Chondrocyte (in vitro differentiated cells): ENCODE data around the gene TMEM138. TPM values are rescaled to one million over a fixed set of nuclear protein-coding genes. Genes with fewer than 3 reads are reported as not detected.

ENCODE experiments used
- DNase-seq: peaks from one replicate; pipeline ENCODE4 v3.0.0; 2021; ENCODE audit warnings: mixed read lengths, low spot score
- H3K27ac Mint-ChIP-seq: one replicate; pipeline ENCODE4 v1.8.0; 2021; ENCODE audit warnings: mild to moderate bottlenecking, moderate library complexity, mixed read lengths; ENCODE audit not compliant: unreplicated experiment
- H3K27me3 Mint-ChIP-seq: 2 replicates; pipeline ENCODE4 v1.8.0; 2021; ENCODE audit warnings: low read depth, mixed read lengths
- H3K36me3 Mint-ChIP-seq: 2 replicates; pipeline ENCODE4 v1.8.0; 2021; ENCODE audit warnings: low read depth, mixed read lengths
- H3K4me1 Mint-ChIP-seq: 2 replicates; pipeline ENCODE4 v1.8.0; 2021; ENCODE audit warnings: low read depth, mild to moderate bottlenecking, mixed read lengths
- H3K4me3 Mint-ChIP-seq: one replicate; pipeline ENCODE4 v1.8.0; 2021; ENCODE audit warnings: mild to moderate bottlenecking, moderate library complexity, mixed read lengths; ENCODE audit not compliant: unreplicated experiment
- H3K9me3 Mint-ChIP-seq: 2 replicates; pipeline ENCODE4 v1.8.0; 2021; ENCODE audit warnings: low read depth, mixed read lengths
- total RNA-seq: library from RNA; stranded (reverse); gene quantifications from 3 replicates; pipeline ENCODE4 v1.2.1, GENCODE V29; 2021
- TF ChIP-seq, protein P1 (sequence below): fragments of 200-600 bp; sonication (generic); IDR thresholded peaks from 2 replicates; pipeline ENCODE4 v1.5.0; 2021; ENCODE audit warnings: antibody characterized with exemption, mild to moderate bottlenecking, moderate library complexity

The TMEM138 gene
- total RNA-seq, 1 donor from 2014 or later: 46.7 TPM

DNA sequence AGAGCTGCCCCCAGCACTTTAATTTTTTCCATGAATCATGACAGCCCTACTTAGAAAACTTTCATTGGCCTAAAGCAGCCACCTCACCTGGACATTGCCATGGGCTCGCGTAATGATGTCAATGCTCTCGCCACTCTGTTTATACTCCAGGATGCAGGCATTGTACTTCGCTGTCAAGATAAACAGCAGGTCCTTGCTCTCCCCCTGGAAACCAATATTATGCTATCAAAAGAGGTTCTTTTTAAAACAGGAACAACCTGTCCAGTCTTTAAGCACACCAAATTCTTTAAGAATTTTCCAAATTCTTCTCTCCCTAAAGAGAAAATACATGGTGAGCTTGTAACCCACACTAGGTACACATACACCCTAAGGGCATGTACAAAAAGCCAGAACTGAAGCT lies 32.3 kb upstream of the TMEM138 start:
- H3K27ac Mint-ChIP-seq: peak overlapping the region; percentile 90
- no peak for DNase-seq
- H3K36me3 Mint-ChIP-seq: peaks cover 26% of the 10 kb centered on the region
- no peaks in the 10 kb centered on the region for H3K9me3 Mint-ChIP-seq
- no peaks in the 10 kb centered on the region for H3K27me3 Mint-ChIP-seq
- H3K4me3 Mint-ChIP-seq: no peak overlapping the region
- TF ChIP-seq, protein P1, sequence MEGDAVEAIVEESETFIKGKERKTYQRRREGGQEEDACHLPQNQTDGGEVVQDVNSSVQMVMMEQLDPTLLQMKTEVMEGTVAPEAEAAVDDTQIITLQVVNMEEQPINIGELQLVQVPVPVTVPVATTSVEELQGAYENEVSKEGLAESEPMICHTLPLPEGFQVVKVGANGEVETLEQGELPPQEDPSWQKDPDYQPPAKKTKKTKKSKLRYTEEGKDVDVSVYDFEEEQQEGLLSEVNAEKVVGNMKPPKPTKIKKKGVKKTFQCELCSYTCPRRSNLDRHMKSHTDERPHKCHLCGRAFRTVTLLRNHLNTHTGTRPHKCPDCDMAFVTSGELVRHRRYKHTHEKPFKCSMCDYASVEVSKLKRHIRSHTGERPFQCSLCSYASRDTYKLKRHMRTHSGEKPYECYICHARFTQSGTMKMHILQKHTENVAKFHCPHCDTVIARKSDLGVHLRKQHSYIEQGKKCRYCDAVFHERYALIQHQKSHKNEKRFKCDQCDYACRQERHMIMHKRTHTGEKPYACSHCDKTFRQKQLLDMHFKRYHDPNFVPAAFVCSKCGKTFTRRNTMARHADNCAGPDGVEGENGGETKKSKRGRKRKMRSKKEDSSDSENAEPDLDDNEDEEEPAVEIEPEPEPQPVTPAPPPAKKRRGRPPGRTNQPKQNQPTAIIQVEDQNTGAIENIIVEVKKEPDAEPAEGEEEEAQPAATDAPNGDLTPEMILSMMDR: no peak
- peaks cover 68% of the 10 kb centered on the region for H3K4me1 Mint-ChIP-seq

GRCh38 chr11:61331651-61332050 lies 30.5 kb upstream of the TMEM138 start:
- no peak for DNase-seq
- peak overlapping the region; percentile 95 for H3K4me3 Mint-ChIP-seq
- H3K4me1 Mint-ChIP-seq: peaks cover 58% of the 10 kb centered on the region
- peaks cover 15% of the 10 kb centered on the region for H3K36me3 Mint-ChIP-seq
- peak overlapping the region; percentile 90 for H3K27ac Mint-ChIP-seq
- TF ChIP-seq, protein P1: no peak
- no peaks in the 10 kb centered on the region for H3K9me3 Mint-ChIP-seq
- H3K27me3 Mint-ChIP-seq: no peaks in the 10 kb centered on the region

DNA sequence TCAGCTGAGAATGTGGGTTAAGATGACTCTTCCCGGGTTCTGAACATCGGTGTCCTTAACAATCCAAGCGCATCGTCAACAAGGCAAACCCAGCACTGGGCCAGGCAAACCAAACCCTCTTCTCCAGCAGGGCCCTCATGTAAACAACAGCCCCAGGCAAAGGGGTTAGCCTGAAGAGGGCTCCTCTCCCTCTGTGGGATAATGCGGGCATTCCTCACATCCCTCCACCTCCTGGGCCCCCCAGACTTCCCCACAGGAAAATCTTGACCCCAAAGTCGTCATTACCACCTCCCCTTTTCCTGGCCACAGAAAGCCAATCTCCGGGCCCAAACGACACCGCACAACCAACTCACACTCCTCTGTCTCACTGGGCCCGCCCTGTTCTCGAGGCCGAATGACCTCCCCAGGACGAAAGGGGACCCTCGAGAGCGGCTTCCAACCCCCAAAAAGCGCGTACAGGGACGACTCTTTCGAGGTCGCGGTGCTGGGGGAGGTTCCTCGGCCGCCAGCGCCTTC lies 29.8 kb upstream of the TMEM138 start:
- DNase-seq: no peak

DNA sequence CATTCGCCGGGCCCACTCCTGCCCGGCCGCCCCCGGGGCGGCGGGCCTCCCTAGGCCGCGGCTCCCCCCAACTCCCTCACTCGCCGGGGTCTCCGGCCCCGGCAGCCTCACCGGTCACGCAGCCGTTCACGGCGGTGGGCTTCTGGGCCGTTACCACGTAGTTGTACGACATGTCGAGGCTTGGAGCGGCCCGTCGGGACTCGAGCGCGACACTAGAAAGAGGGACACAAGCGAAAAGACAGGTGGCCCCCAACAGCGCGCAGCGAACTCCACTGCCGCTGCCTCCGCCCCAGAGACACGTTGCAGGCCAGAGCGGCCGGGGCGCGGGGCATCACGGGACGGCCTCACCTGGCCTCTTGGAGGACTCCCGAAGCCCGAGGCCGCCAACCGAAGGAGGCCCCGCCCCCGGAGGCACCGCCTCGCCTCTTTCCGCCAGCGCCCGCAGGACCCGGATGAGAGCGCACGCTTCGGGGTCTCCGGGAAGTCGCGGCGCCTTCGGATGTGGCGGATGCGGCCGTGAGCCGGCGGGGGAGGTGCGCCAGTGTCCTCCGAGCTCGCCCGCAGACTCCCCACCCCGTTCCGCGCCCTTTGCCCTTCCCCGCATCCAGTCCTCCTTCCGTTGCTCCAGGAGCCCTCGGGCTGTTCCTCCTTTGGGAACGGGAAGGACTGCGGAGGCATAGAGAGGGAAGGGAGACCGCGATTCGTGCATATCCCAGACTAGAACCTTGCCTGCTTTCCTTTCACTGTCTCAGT lies 29.2 kb upstream of the TMEM138 start, which contains the start of the genes DDB1 and TKFC:
Gene DDB1 (minus strand): TSS at position 309 of the 753 bp plus-strand sequence. CDS start 137 bp downstream, at position 172.
Gene TKFC (plus strand): TSS at position 432 of the 753 bp plus-strand sequence. CDS start 1,501 bp downstream, outside the sequence.
- H3K27me3 Mint-ChIP-seq: no peaks in the 10 kb centered on the region
- H3K36me3 Mint-ChIP-seq: peaks cover 15% of the 10 kb centered on the region
- peak; percentile 98 for DNase-seq
- peaks cover 52% of the 10 kb centered on the region for H3K4me1 Mint-ChIP-seq
- TF ChIP-seq, protein P1: no peak
- H3K9me3 Mint-ChIP-seq: no peaks in the 10 kb centered on the region
- peak within 1 kb of the TSS; percentile 90 for H3K27ac Mint-ChIP-seq
- peak within 1 kb of the TSS; percentile 95 for H3K4me3 Mint-ChIP-seq

More for the DNA sequence above, 29.8 kb upstream of the TMEM138 start:
- H3K4me3 Mint-ChIP-seq: peak overlapping the region; percentile 95
- no peaks in the 10 kb centered on the region for H3K27me3 Mint-ChIP-seq
- TF ChIP-seq, protein P1: no peak
- no peaks in the 10 kb centered on the region for H3K9me3 Mint-ChIP-seq
- peak overlapping the region; percentile 90 for H3K27ac Mint-ChIP-seq
- peaks cover 15% of the 10 kb centered on the region for H3K36me3 Mint-ChIP-seq
- H3K4me1 Mint-ChIP-seq: peaks cover 58% of the 10 kb centered on the region

DNA sequence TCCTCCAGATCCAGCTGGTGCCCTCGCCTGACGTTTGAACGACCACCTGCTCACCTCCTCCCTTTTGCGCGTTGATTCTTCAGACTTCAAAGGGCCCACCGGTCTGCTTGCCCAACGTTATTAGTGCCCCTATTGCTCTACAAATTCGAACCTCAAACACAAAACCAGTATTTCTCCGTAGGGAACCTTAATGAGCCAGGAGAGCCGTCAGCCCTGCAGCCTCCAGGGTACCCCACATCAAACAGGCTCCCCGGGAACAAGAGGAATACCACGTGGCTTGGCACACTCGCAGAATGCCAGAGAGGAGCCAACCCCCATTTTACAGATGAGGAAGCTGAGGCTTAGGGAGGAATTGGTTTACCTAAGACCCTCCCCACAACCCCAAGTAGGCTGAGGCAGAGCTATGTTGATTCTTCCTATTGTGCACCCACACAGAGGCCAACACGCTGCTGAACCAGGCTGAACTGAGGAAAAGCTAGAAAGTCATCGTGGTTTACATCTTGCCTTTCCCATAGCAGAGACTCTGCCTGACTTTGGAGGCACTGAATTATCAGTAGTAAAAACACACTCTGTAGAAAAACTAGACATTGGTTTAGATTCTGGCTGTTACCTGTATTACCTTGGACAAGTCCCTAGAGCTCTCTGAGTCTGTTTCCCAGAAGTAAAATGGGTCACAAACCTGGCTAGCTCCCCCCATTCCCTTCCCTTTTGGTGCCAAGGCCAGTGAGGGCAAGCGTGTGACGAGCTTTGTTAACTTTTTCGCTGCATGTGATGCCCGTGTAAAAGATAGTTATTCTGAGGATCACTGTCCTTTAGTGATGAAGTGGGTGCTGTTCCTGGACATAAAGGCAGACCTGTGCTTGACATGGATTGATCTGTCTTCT lies 28.4 kb upstream of the TMEM138 start:
- peaks cover 46% of the 10 kb centered on the region for H3K4me1 Mint-ChIP-seq
- H3K27me3 Mint-ChIP-seq: no peaks in the 10 kb centered on the region
- H3K36me3 Mint-ChIP-seq: peaks cover 13% of the 10 kb centered on the region
- H3K9me3 Mint-ChIP-seq: no peaks in the 10 kb centered on the region
- H3K4me3 Mint-ChIP-seq: peak overlapping the region; percentile 95
- DNase-seq: no peak
- TF ChIP-seq, protein P1: no peak
- H3K27ac Mint-ChIP-seq: peak overlapping the region; percentile 90
